GM18909 (cell line): ENCODE results near the gene PLCL2.
"Not testable (repeated sequence)": the region's sequence is repeated elsewhere in the genome, so short reads cannot be mapped to it uniquely, and the experiment has no call there.

Experiments
- ATAC-seq: cut with Tn5 transposase; IDR thresholded peaks from one replicate; pipeline ENCODE4 v1.9.1; 2021; ENCODE audit warnings: mild to moderate bottlenecking; ENCODE audit not compliant: unreplicated experiment, poor library complexity

The PLCL2 gene

DNA sequence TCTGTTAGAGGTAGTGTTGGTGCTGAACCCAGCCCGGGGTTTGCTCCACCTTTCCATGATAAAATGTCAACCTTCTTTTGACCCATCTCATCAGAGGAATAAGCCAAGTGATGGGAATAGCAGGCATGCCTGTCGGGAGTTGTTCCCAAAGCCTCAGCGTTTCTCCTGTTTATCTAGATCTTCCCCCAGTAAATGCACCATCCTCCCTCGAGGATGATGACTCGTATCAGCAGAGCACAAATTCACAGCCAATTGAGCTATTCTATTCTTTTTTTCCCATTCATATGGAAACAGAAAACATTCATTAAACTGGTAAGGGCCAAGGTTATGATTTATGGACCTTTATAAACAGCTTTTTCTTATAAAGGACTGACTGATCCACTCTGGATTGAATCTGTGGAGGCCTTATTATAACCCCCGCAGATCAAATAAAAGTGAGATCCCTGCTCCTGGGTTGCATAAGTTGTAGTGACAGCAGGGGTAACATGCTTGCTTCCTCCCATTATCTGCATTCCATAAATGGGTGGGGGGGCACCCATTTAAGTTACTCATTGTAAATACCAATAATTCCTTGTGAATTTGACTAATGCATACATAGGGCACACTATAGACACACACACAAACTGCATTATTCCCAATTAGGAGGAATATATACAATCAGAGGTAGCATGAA, 207.3 kb downstream of the PLCL2 start:
- ATAC-seq = no peak

GRCh38 chr3:17092583-17092933, 207.8 kb downstream of the PLCL2 start:
- no peak for ATAC-seq

- no peak for ATAC-seq
Measured at GRCh38 chr3:17094551-17094950, 209.8 kb downstream of the PLCL2 start.

DNA sequence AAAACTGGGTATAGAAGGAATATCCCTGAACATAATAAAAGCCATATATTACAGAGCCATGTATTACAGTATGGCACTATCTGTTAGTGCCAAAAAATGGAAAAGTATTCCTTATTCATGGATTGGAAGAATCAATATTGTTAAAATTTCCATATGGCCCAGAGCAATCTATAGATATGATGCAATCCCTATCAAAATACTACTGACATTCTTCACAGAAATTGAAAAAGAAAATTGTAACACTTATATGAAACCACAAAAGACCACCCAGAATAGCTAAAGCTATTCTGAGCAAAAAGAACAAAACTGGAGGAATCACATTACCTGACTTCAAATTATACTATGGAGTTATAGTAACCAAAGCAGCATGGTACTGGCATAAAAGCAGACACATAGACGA, 218.8 kb downstream of the PLCL2 start:
- no peak for ATAC-seq

- ATAC-seq = not testable (repeated sequence)
Measured at GRCh38 chr3:17106801-17107200, 222.0 kb downstream of the PLCL2 start.

DNA sequence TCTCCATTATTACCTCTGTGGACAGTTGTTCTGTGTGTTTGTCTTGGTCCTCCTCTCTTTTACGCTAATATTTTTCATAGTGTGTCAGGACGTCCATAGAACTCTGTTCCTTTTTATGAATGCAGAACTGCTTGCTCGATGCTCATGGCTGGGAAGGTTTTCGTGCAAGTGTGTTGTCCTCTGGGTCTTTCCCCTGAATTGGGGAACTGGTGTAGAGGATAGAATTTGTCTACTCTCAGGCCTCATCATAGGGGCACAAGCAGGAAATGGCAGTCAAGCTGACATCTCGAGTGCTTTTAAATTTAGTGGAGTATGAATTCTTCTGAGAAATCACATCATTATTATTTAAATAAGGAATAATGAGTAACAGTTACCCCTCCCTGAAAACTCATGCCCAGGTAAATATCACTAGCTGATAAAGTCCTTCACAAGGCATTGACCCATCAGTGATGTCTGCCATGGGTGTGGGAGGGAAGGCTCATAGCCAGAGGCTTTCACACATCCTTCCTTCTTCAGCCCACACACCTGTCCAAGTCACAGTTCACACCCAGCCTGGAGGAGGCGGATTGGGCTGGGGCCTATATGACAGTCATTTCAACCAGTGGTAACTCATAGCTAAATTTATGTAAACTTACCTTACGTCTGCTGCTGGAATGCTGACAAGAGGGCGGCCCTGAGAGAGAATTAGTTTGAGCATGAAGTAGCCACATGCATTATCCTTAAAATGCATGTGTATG, 226.1 kb downstream of the PLCL2 start:
- no peak for ATAC-seq

DNA sequence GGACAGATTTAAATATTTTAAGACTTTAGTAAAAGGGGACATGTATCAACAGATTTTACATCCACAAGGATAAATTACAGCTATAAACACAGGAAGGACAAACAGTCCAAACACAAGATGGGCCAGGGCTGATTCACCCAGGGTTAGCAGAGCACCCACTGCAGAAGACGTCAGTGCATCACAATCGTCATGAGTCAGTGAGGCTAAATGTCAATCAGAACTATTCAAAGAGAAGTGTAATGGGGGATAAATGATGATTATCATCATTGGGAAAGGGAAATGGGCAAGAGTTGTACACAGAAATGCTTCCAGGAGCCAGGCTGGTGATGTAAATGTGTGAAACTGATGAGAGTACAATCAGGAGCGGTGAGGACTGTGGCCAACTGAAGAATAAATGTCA, 226.8 kb downstream of the PLCL2 start:
- ATAC-seq = no peak

GRCh38 chr3:17115186-17115585, 230.4 kb downstream of the PLCL2 start:
- ATAC-seq = no peak

DNA sequence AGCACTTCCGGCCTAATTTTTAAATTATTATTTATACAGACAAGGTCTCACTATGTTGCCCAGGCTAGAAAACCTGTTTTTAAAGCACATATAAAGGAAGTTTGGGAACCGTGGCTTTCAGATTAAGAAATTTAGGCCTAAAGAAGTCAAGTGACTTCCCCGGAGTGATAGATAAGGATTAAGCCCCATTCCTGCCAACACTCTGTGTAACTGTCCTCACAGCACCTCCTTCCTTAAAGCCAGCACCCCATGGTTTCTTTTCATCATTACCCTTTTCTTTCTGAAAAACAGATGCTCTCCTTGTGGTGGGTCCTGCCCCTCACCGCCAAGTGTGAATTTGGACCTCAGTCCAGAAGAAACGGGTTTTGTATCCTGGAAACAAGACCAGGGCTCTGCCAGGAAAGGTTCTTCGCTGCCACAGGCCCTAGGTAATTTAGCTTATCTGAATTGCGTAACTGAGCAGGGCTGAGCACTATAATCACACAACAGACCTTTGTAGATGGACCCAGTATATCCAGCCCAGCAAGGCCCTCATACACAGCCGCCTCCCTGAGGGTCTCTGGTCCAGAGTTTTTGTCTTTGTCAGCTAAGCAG, 231.3 kb downstream of the PLCL2 start:
- ATAC-seq = no peak

- no peak for ATAC-seq
Measured at GRCh38 chr3:17118771-17119170, 234.0 kb downstream of the PLCL2 start.

DNA sequence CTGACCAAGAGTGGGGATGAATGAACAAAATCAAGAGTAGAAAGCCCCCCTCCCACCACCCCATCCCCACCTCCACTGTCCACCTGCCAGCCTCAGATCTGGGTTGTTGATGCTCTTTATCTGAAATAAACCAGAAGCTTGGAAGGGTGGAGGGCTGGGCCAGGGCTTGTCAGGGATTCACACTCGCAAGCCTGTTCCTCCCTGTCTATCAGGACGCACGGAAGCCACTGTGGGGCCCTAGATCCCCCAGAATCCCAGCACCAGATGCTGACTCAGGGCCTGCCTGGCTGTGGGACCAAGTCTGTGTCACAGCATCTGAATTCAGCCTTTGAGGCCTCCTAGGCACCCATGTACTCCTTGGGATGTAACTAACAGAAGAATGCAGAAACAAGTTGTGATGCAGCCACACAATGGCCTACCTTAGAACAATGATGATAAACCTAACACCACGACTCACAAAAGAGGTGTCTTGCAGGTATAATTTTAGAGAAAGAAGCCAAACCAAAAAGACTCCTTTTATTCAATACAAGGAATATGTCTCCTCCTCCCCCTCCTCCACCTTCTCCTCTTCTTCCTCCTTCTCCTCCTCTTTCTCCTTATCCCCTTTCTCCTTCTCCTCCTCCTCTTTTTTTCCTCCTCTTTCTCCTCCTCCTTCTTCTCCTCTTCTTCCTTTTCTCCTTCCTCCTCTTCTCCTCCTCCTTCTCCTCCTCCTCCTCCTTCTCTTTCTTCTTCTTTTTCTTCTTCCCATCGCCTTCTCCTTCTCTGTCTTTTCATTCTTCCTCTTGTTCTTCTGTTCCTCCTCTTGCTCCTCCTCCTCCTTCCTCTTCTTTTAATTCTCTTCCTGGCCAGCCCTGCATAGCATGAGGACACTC, 234.7 kb downstream of the PLCL2 start:
- ATAC-seq = no peak

- no peak for ATAC-seq
Measured at GRCh38 chr3:17120115-17120514, 235.4 kb downstream of the PLCL2 start.

DNA sequence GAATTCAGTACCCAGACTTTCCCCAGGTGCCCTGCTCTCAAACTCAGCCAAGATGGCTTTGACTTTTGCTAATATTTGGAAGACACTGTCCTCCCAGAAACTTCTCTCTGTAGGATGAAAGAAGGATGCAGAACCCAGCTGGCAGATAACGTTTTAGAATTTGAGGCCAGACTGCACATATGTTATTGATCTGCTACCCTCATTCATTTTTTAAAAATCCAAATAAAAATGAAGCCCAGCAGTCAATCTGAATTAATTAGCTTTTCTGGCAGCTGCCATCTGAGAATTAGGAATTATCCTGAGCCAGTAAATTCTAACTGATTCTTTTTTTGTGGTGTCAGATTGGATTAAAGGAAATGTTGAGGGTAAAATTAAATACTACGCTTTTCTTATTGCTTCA, 236.6 kb downstream of the PLCL2 start:
- no peak for ATAC-seq

DNA sequence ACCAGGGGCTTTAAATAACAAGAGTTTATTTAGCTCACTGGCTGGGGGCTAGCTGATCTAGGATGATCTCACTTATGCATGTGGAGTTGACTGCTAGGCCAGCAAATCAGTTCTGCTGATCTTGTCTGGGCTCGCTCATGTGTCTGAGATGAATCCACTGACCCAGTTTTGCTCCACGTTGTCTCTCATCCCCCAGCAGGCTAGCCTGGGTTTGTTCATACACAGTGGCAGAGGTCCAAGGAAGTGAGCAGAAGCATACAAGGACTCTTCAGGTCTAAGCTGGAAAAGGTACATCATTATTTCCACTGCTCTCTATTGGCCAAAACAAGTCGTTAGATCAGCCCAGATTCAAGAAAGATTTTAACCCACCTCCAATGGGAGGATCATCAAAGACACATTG, 238.0 kb downstream of the PLCL2 start:
- no peak for ATAC-seq

DNA sequence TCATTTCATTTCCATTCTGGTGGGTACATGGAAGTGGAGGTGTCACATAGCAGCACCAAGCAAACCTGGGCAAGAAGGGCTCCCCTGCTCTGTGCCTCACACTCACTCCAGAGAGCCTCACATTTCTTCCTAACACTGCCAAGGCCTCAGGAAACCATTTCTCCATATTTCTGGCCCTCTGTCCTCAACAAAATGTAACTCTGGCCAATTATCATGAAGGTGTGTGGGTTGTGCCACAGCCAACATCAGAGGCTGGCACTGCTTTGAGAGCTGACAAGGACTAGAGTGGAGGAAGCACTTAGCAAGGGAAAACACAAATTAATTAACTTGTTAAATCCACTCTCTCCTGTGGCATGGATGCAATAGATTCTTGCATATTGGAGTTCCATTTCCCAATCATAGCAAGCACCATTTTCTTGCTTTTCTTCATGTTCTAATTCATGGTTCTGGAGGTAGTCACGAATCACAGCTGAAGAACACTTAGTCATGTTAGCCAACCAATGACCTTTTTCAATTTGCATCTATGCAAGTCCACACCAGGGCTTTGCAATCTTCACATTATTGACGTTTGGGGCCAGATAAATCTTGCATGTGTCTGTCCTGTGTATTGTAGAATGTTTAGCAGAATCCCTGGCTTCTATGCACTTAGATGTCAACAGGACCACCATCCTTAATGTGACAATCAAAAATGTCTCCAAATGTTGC, 241.1 kb downstream of the PLCL2 start:
- no peak for ATAC-seq

GRCh38 chr3:17128671-17129070, 243.9 kb downstream of the PLCL2 start:
- not testable (repeated sequence) for ATAC-seq

DNA sequence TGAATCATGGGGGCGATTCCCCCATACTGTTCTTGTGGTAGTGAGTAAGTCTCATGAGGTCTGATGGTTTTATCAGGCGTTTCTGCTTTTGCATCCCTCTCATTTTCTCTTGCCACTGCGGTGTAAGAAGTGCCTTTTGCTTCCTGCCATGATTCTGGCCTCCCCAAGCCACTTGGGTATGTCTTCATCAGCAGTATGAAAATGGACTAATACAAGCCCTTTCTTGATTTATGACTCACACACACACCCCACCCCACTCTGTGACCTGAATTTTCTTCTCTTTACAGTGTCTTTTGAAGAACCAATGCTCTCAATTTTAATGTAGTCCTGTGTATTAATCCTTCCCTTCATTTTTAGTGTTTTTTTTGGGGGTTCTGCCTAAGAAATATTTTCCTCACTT, 244.8 kb downstream of the PLCL2 start:
- ATAC-seq = no peak

GRCh38 chr3:17130956-17131355, 246.2 kb downstream of the PLCL2 start:
- ATAC-seq = no peak

DNA sequence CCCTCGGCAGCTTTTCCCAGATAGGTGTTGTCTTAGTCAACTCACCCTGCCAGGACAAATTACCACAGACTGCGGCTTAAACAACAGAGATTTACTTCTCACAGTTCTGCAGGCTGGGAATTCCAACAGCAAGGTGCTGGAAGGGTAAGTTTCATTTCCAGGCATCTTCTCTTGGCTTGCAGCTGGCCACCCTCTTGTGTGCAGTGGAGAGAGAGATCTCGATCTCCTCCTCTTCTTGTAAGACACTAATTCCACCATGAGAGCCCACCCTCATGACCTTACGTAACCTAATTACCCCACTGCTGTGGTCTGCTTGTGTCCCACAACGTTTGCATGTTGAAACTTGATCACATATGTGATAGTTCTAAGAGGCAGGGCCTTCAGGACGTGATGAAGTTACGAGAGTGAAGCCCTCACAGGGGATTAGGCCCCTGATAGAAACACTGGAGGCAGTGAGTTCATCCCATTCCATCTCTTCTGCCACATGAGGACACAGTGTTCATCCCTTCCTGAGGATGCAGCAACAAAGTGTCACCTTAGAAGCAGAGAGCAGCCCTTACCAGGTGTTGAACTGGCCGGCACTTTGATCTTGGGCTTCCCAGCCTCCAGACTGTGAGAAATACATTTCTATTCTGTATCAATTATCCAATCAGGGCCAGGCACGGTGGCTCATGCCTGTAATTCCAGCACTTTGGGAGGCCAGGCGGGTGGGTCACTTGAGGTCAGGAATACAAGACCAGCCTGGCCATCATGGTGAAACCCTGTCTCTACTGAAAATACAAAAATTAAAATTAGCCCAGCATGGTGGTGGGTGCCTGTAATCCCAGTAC, 247.7 kb downstream of the PLCL2 start:
- ATAC-seq = no peak
